GM23338 (cell line): ENCODE measurements around the gene COMMD10. TPM values are rescaled to one million over a fixed set of nuclear protein-coding genes. Genes with fewer than 3 reads are reported as not detected.

Experiments
- ATAC-seq: fragments of 200-7000 bp; cut with Tn5 transposase; 3 replicates; pipeline ENCODE4 v1.9.1; 2020
- DNase-seq: peaks from one replicate; pipeline ENCODE4 v3.0.0-alpha.2; 2015; ENCODE audit warnings: low spot score
- H2AFZ ChIP-seq: fragments of 200-600 bp; sonication (generic); 2 replicates; pipeline ENCODE4 v1.8.0; 2016; ENCODE audit warnings: antibody characterized with exemption, mild to moderate bottlenecking, moderate library complexity
- H3F3A ChIP-seq: fragments of 200-600 bp; sonication (generic); replicated peaks from 2 replicates; pipeline ENCODE4 v1.8.0; 2017; ENCODE audit warnings: antibody characterized with exemption, mixed run types, low read depth
- H3K27ac ChIP-seq: fragments of 200-600 bp; sonication (generic); 2 replicates; pipeline ENCODE4 v1.6.1; 2016; ENCODE audit warnings: low read depth
- H3K27me3 ChIP-seq: fragments of 200-600 bp; sonication (generic); 2 replicates; pipeline ENCODE4 v1.8.0; 2016; ENCODE audit warnings: mild to moderate bottlenecking, mixed run types, moderate library complexity; ENCODE audit not compliant: insufficient read depth
- H3K36me3 ChIP-seq: fragments of 200-600 bp; sonication (generic); 2 replicates; pipeline ENCODE4 v1.8.0; 2016; ENCODE audit warnings: mild to moderate bottlenecking; ENCODE audit not compliant: insufficient read depth
- H3K4me1 ChIP-seq: fragments of 200-600 bp; sonication (generic); 2 replicates; pipeline ENCODE4 v1.8.0; 2016; ENCODE audit warnings: mild to moderate bottlenecking, moderate library complexity; ENCODE audit not compliant: insufficient read depth
- H3K4me2 ChIP-seq: fragments of 200-600 bp; sonication (generic); 2 replicates; pipeline ENCODE4 v1.7.1; 2017; ENCODE audit warnings: mixed run types
- H3K4me3 ChIP-seq: fragments of 200-600 bp; sonication (generic); 2 replicates; pipeline ENCODE4 v1.6.1; 2016; ENCODE audit warnings: mixed run types
- H3K79me2 ChIP-seq: fragments of 200-600 bp; sonication (generic); replicated peaks from 2 replicates; pipeline ENCODE4 v1.8.0; 2017; ENCODE audit warnings: mild to moderate bottlenecking; ENCODE audit not compliant: insufficient read depth
- H3K9me2 ChIP-seq: fragments of 200-600 bp; sonication (generic); 2 replicates; pipeline ENCODE4 v1.8.0; 2017; ENCODE audit not compliant: insufficient read depth
- H4K20me1 ChIP-seq: fragments of 200-600 bp; sonication (generic); replicated peaks from 2 replicates; pipeline ENCODE4 v1.8.0; 2017; ENCODE audit warnings: mild to moderate bottlenecking; ENCODE audit not compliant: insufficient read depth
- H3K27ac Mint-ChIP-seq: 2 replicates; pipeline ENCODE4 v1.8.0; 2020; ENCODE audit warnings: inconsistent platforms, mild to moderate bottlenecking, moderate library complexity, mixed read lengths
- H3K27me3 Mint-ChIP-seq: 3 replicates; pipeline ENCODE4 v1.8.0; 2022; ENCODE audit warnings: low read depth, mild to moderate bottlenecking, moderate library complexity, mixed read lengths, inconsistent platforms; ENCODE audit not compliant: insufficient read depth, poor library complexity
- H3K36me3 Mint-ChIP-seq: 3 replicates; pipeline ENCODE4 v1.8.0; 2021; ENCODE audit warnings: low read depth, mild to moderate bottlenecking, inconsistent platforms, moderate library complexity, mixed read lengths
- H3K4me1 Mint-ChIP-seq: 3 replicates; pipeline ENCODE4 v1.8.0; 2020; ENCODE audit warnings: mild to moderate bottlenecking, inconsistent platforms, mixed read lengths
- H3K4me3 Mint-ChIP-seq: 3 replicates; pipeline ENCODE4 v1.8.0; 2021; ENCODE audit warnings: moderate library complexity, mild to moderate bottlenecking, inconsistent platforms, mixed read lengths
- H3K9me3 Mint-ChIP-seq: 3 replicates; pipeline ENCODE4 v1.8.0; 2020; ENCODE audit warnings: moderate library complexity, mild to moderate bottlenecking, inconsistent platforms, mixed read lengths
- CTCF ChIP-seq, 2 experiments: fragments of 200-600 bp in 1 of 2; sonication (generic) in 1 of 2; conservative IDR thresholded peaks; 2 replicates each; pipeline versions ENCODE4 v1.5.1 to v1.6.1; 2016 to 2017; ENCODE audit warnings: antibody characterized with exemption in 2 of 2, low read depth in 2 of 2, mild to moderate bottlenecking in 2 of 2, moderate library complexity in 1 of 2
- EZH2phosphoT487 ChIP-seq: fragments of 200-600 bp; sonication (generic); IDR thresholded peaks from one replicate; pipeline ENCODE4 v1.8.1; 2018; ENCODE audit warnings: antibody characterized with exemption; ENCODE audit not compliant: unreplicated experiment
- NANOG ChIP-seq: IDR thresholded peaks from 2 replicates; pipeline ENCODE4 v1.6.1; 2016; ENCODE audit warnings: antibody characterized with exemption, borderline replicate concordance
- POLR2AphosphoS5 ChIP-seq: IDR thresholded peaks from 2 replicates; pipeline ENCODE4 v1.6.1; 2016; ENCODE audit warnings: antibody characterized with exemption, low read depth
- STAT1 ChIP-seq: IDR thresholded peaks from one replicate; pipeline ENCODE4 v1.6.1; 2016; ENCODE audit warnings: antibody characterized with exemption; ENCODE audit not compliant: unreplicated experiment
- ZNF114 ChIP-seq: fragments of 250-450 bp; sonication (Bioruptor Pico); IDR thresholded peaks from 2 replicates; pipeline ENCODE4 v1.5.0; 2020; ENCODE audit warnings: mild to moderate bottlenecking, moderate library complexity
- ZNF331 ChIP-seq: fragments of 250-450 bp; sonication (Bioruptor Pico); IDR thresholded peaks from 2 replicates; pipeline ENCODE4 v1.5.0; 2020; ENCODE audit warnings: low read depth, mild to moderate bottlenecking, moderate library complexity
- ZNF462 ChIP-seq: fragments of 250-450 bp; sonication (Bioruptor Pico); IDR thresholded peaks from 2 replicates; pipeline ENCODE4 v1.5.0; 2020; ENCODE audit warnings: mild to moderate bottlenecking, moderate library complexity
- polyA plus RNA-seq: library from polyadenylated mRNA; unstranded; fragments of >200 nt; fragmentation: Nextera tagmentation; extraction: Ambion mirVana; gene quantifications from 2 replicates; pipeline ENCODE4 v1.2.1, GENCODE V29; 2016
- total RNA-seq: library from RNA; depleted of rRNA; stranded (reverse); fragments of >200 nt; shearing (Covaris generic); gene quantifications from 2 replicates; pipeline ENCODE4 v1.2.3, GENCODE V29; 2014

COMMD10 gene
- total and polyA plus RNA-seq, 2 experiments from 2014 or later, result 58.5 to 84.0 TPM

- no peak for TF ChIP-seq ZNF462 (CRISPR knock-in tag)
- TF ChIP-seq ZNF331 (CRISPR knock-in tag), result no peak
- TF ChIP-seq CTCF (conservative IDR thresholded peaks at IDR 0.05; ENCODE audit: low read depth in 2 of 2), result no peak
- no peak for TF ChIP-seq EZH2phosphoT487
- TF ChIP-seq NANOG, result no peak
- TF ChIP-seq STAT1, result no peak
- no peak for TF ChIP-seq ZNF114 (CRISPR knock-in tag)
These were observed 124.3 kb downstream of the COMMD10 start (continued) for GRCh38 chr5:116209166-116209565.

DNA sequence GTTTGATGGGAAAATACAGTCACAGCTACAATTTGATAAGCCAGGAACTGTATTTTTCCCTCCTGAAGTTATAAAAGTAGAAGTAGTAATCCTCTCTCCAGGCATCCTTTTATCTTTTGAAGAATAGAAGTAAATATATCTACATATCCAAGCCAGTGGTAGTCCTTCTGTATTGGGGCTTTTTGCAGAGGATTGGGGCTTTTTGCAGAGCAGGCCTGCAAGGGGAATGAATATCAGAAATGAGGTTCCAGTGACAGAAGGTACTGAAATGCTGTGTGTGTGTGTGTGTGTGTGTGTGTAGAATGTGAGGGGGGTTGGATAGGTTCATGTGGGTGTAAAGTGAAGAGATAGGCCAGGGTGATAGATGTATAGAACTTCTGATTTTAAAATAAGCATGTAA lies 127.4 kb downstream of the COMMD10 start:
- Histone ChIP-seq H3K9me2 (no peaks in the 10 kb centered on the region), H3K79me2 (no peaks in the 10 kb centered on the region), H3K27ac (no peak overlapping the region), H3F3A (no peaks in the 10 kb centered on the region), H3K27me3 (no peaks in the 10 kb centered on the region), H3K36me3 (no peaks in the 10 kb centered on the region), H3K4me2 (no peak overlapping the region), H4K20me1 (no peaks in the 10 kb centered on the region), H3K4me1 (no peaks in the 10 kb centered on the region), H2AFZ (no peak overlapping the region), H3K4me3 (no peak overlapping the region)
- no peak for DNase-seq
- TF ChIP-seq EZH2phosphoT487 (no peak), STAT1 (no peak), NANOG (no peak), POLR2AphosphoS5 (no peak), ZNF331 (CRISPR knock-in tag) (no peak), ZNF114 (CRISPR knock-in tag) (no peak)
- no peak for ATAC-seq
- Mint-ChIP-seq H3K36me3 (no peaks in the 10 kb centered on the region), H3K4me1 (peaks cover 7% of the 10 kb centered on the region), H3K27ac (no peak overlapping the region), H3K9me3 (no peaks in the 10 kb centered on the region), H3K4me3 (no peak overlapping the region), H3K27me3 (no peaks in the 10 kb centered on the region)
